GM12865 (cell line): ENCODE data around the gene RAD9B.
A peak's percentile ranks its signal among the peaks of the same experiment; 100 is the strongest.

Experiments
- DNase-seq: peaks from one replicate; pipeline ENCODE4 v3.0.0; 2010; ENCODE audit warnings: low read depth
- H3K4me3 ChIP-seq: 2 replicates; pipeline ENCODE4 v1.5.1; 2011; ENCODE audit warnings: mild to moderate bottlenecking, low read depth, low read length, control low read depth
- CTCF ChIP-seq: IDR thresholded peaks from 2 replicates; pipeline ENCODE4 v1.5.1; 2011; ENCODE audit warnings: low read length, control low read depth, low read depth, inconsistent platforms; ENCODE audit not compliant: insufficient read depth; ENCODE audit errors: missing control alignments

Gene RAD9B

GRCh38 chr12:110546339-110546738 is 44.2 kb downstream of the RAD9B start:
- H3K4me3 ChIP-seq: no peak overlapping the region
- DNase-seq: no peak
- TF ChIP-seq CTCF: no peak

GRCh38 chr12:110547090-110547489 is 45.0 kb downstream of the RAD9B start:
- DNase-seq: no peak
- H3K4me3 ChIP-seq: no peak overlapping the region
- no peak for TF ChIP-seq CTCF

- TF ChIP-seq CTCF: no peak
- no peak for DNase-seq
Measured at GRCh38 chr12:110548678-110549077, 46.5 kb downstream of the RAD9B start.

GRCh38 chr12:110549716-110550115 is 47.6 kb downstream of the RAD9B start:
- no peak for TF ChIP-seq CTCF
- DNase-seq: peak; percentile 55
- H3K4me3 ChIP-seq: no peak overlapping the region

More at GRCh38 chr12:110548678-110549077, 46.5 kb downstream of the RAD9B start:
- H3K4me3 ChIP-seq: no peak overlapping the region

GRCh38 chr12:110550981-110551380 is 48.9 kb downstream of the RAD9B start:
- no peak for TF ChIP-seq CTCF
- no peak for DNase-seq

More at GRCh38 chr12:110550981-110551380, 48.9 kb downstream of the RAD9B start:
- H3K4me3 ChIP-seq: no peak overlapping the region
